DMS114 treated with DMSO at 0.1 percent for 48 hours (cell line): ENCODE results near the gene NNMT.
A peak's percentile ranks its signal among the peaks of the same experiment; 100 is the strongest.

ENCODE experiments used
- DNase-seq: peaks from one replicate; lab custom pipeline; 2025; ENCODE audit not compliant: unreplicated experiment; lab: John Stamatoyannopoulos, UW

NNMT gene

DNA sequence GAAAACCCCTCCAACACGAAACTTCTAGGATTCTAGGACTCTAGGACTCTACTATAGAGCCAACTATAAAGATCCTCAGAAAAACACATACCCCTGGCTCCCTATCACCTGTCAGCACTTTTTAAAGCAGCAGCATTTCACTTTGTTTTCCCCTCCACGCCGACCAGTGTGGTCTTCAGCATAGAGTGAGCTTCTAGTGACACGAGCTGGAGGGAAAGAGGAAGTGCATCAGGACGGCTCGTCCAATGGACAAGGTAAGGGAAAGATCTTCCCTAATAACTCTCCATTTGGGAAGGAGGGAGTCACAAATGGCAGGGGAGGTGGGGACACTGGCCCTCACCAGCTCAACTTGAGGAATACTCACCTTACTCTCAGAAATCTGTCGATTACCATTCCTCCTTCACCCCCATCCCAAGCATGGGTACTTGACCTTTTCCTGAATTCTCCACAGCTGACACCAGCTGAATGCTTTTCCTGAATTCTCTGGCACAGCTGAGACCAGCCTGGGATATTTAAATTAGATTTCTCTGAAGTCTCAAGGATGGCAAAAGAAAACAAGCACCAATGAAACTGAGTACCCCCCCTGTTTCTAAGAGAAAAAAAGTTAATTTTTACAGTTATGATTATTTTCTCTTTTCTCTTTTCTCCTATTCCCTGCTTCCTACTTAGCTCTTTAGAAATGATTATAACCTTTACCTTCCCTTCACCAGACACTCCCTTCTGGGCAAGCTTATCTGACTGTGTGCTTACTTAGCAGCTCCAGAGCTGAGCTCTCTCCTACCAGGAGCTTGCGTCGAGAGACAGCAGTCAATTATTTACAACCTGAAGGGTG, 33.3 kb upstream of the NNMT start:
- DNase-seq, result peak; percentile 29

DNA sequence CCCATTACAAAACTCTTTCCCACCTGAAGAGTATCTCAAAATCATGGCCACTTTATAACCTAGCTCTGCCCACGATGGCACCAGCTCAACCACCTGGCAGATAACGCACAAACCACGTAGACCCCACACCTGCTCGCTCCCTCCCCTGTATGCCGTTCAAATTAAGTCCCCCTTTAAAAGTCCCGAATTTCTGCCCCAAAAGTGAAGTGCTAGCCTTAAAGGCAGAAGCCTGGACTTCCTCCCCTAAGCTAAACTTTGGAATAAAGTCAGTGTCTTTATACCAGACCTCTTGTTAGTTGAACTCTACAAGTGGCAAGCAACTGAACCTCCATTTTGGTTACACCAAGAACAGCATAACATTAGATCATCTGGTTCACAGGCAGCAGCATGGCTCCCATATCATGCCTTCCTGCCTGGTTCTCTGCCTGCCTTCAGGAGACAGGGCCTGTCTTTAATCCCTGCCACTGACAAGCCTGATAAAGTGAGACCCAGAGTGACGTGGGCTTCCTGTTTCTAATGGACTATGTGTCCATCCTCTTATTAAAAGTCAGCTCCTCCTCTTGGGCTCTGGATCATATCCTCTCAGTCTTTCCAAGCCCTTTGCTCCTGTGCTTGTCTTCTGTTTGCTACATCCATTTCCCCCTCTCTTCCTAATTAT, 32.6 kb upstream of the NNMT start:
- no peak for DNase-seq

- DNase-seq, result no peak
Observed at GRCh38 chr11:114264381-114264780, 31.8 kb upstream of the NNMT start.

GRCh38 chr11:114265122-114265878, 30.9 kb upstream of the NNMT start:
- no peak for DNase-seq

- no peak for DNase-seq
Observed at GRCh38 chr11:114269498-114269897, 26.7 kb upstream of the NNMT start.

DNA sequence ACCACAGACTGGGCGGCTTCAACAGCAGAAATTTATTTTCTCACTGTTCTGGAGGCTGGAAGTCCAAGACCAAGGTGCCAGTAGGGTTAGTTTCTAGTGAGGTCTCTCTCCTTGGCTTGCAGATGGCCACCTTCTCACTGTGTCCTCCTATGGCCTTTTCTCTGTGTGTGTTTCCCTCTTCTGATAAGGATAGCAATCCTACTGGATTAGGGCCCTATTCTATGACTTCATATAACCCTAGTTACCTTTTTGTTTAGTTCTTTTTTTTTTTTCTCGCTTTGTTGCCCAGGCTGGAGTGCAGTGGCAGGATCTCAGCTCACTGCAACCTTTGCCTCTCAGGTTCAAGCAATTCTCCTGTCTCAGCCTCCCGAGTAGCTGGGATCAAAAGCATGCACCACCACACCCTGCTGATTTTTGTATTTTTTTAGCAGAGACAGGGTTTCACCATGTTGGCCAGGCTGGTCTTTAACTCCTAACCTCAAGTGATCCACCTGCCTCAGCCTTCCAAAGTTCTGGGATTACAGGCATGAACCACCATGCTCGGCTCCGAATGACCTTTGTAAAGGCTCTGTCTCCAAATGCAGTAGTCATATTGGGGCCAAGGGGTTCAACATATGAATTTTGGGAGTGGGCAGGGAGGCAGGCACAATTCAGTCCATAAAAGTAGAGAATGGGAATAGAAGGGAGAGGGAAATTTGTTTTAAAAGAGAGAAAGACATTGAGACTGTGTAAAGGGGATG, 25.5 kb upstream of the NNMT start:
- DNase-seq, result no peak

GRCh38 chr11:114271316-114271715, 24.9 kb upstream of the NNMT start:
- DNase-seq, result no peak

- no peak for DNase-seq
Observed at GRCh38 chr11:114272311-114272710, 23.9 kb upstream of the NNMT start.

DNA sequence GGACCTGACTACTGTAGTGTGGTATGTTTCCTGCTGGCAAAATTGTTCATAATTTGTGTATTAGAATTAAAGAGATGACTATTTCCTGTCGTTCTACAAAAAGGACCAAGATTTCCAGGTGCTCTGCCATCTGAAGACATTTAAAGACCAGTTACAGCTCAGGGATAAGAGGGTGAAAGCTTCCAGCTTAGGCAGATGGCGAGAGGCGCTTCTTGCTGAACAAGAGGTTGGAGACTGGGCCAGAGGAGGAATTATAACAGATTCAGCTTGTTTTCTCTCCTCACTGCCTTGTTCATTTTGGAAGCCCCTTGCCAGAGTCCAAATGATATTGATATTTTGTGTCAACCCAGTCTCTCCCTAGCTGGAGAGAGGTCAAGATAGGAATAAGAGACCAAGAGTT, 23.1 kb upstream of the NNMT start:
- DNase-seq, result no peak

- DNase-seq, result no peak
Observed at GRCh38 chr11:114273890-114274635, 22.1 kb upstream of the NNMT start.

DNA sequence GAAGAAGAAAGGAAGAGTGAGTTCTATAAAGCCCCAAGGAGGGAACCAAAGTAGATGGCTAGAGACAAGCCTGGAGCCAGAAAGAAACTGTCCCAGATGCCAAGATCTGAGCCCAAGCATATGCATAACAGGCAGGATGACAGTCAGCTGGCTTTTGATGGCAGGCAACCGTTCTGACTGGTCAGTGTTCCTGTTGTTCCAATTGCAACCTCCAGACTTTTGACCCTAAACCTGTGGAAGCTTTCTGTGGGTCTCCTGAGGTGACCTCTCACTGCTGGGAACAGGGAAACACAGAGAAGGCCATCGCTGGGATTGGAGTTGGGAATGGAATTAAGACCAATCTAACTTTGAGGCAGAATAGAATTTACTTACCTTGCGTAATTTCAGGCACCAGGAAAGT, 21.6 kb upstream of the NNMT start:
- DNase-seq, result no peak

DNA sequence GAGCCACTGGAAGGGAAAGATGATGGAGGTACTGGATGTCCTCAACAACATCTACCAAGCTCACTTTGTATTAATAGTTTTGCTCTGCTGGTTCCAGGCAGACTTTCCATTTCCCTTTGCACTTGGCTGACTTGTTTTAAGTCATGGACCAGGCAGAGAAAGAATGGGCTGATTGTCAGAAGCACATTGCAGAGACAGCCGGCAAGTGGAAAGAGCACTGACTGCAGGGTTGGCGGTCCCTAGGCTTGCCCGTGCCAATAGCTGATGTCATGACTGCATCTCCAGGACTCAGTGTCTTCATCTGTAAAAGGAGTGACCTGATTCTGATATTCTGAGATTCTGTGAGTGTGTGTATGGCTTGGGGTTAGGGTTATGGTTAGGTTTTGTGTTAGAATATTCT, 20.9 kb upstream of the NNMT start:
- no peak for DNase-seq

DNA sequence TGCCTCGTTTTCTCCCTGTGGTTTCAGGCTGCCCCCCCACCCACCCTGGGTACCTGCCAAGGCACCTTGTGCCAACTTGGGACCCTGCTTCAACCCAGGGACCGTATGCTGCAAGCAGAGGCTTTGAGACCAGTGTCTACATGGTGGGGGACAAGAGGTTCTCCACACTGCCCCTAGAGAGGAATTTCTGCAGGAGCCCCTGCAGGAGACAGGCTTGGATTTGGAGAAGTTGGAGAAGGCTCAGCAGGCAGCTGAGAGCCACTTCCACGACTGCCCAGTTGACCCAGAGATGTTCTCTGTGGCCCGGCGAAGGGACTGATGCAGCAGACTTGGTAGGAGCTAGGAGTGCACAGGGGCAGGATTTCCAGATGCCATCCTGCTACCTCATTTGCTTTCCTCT, 20.1 kb upstream of the NNMT start:
- DNase-seq, result no peak

DNA sequence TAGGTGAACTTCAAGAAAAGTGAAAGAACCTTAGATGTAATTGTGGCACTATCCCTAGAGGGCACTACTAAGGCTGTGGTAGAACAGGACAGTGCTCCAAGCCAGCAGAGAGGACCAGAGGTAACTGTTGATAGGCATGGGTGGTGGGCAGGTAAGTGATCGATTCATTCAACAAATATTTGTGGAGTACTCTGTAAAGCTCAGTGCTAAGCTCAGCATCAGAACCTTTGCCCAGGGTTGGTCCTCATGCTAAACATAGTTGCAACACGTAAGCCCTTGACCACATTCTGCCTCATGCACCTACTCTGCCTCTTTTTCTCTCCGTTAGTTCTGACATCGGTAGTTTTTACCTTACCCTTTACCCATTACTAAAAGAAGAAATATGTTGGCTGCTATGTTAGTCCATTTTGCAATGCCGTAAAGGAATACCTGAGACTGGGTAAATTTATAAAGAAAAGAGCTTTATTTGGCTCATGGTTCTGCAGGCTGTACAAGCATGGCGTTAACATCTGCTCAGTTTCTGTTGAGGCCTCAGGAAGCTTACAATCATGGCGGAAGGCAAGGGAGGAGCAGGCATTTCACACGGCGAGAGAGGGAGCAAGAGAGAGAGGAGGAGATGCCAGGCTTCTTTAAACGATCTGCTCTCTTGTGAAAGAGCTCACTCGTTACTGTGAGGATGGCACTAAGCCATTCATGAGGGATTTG, 18.4 kb upstream of the NNMT start:
- no peak for DNase-seq

- DNase-seq, result no peak
Observed at GRCh38 chr11:114278342-114279065, 17.7 kb upstream of the NNMT start.

DNA sequence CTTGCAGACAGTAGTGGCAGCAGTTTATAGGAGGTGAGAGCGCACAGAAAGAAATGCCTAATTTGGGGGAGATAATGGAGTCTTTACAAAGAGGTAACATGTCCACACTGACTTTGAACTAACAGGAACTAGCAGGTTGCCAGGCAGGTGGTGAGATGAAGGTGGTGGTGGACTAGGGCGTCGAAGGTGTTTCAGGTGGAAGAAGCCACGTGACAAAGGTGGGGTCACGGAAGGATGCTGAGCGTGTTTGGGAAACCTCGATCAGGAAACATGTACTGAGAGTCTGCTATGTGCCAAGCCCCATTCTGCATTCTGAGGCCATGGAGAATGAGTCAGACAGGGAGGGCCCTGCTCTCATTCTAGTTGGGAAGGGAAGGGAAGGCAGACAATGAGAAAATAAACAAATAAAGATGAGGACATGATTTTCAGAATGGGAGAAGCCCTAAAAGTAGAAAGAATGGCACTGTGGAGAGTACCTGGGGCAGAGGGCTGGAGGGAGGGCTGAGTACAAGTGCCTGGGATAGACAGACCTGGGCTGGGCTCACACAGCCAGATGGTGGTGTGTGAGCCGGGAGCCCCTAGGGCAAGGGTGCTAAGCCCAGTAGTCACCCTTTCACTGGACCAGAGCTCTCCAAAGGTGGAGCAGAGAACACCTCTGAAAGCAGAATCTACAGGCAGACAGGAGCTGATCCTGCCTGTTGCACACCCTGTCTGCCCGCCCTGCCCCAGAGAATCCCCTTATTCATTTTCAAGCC, 16.2 kb upstream of the NNMT start:
- DNase-seq, result no peak

GRCh38 chr11:114280696-114281095, 15.5 kb upstream of the NNMT start:
- DNase-seq, result peak; percentile 0

- no peak for DNase-seq
Observed at GRCh38 chr11:114281388-114281956, 14.7 kb upstream of the NNMT start.
